HG03342 (cell line): ENCODE data around the gene ADD3.
"Not testable (repeated sequence)": the region's sequence is repeated elsewhere in the genome, so short reads cannot be mapped to it uniquely, and the experiment has no call there.

Source experiments
- ATAC-seq: cut with Tn5 transposase; IDR thresholded peaks from one replicate; pipeline ENCODE4 v1.9.1; 2021; ENCODE audit warnings: mild to moderate bottlenecking, moderate library complexity; ENCODE audit not compliant: unreplicated experiment

ADD3 gene

GRCh38 chr10:110101464-110102144 lies 93.8 kb downstream of the ADD3 start:
- no peak for ATAC-seq

- no peak for ATAC-seq
These were observed 96.2 kb downstream of the ADD3 start for GRCh38 chr10:110103921-110104461.

- no peak for ATAC-seq
These were observed 98.1 kb downstream of the ADD3 start for GRCh38 chr10:110105873-110106272.

- ATAC-seq = no peak
These were observed 99.6 kb downstream of the ADD3 start for GRCh38 chr10:110107430-110107829.

GRCh38 chr10:110107887-110108286 lies 100.1 kb downstream of the ADD3 start:
- ATAC-seq = no peak

- no peak for ATAC-seq
These were observed 101.7 kb downstream of the ADD3 start for GRCh38 chr10:110109511-110109910.

GRCh38 chr10:110110338-110110737 lies 102.6 kb downstream of the ADD3 start:
- ATAC-seq = no peak

GRCh38 chr10:110113670-110114337 lies 106.0 kb downstream of the ADD3 start:
- ATAC-seq = no peak

- not testable (repeated sequence) for ATAC-seq
These were observed 106.9 kb downstream of the ADD3 start for GRCh38 chr10:110114668-110115067.

- no peak for ATAC-seq
These were observed 108.2 kb downstream of the ADD3 start for GRCh38 chr10:110115784-110116520.

GRCh38 chr10:110118891-110119621 lies 111.3 kb downstream of the ADD3 start:
- ATAC-seq = no peak

GRCh38 chr10:110123594-110123993 lies 115.8 kb downstream of the ADD3 start:
- no peak for ATAC-seq

- ATAC-seq = no peak
These were observed 121.7 kb downstream of the ADD3 start for GRCh38 chr10:110129490-110129889.

GRCh38 chr10:110134917-110135316 lies 127.1 kb downstream of the ADD3 start:
- ATAC-seq = no peak

- ATAC-seq = not testable (repeated sequence)
These were observed 128.1 kb downstream of the ADD3 start for GRCh38 chr10:110135836-110136235.

GRCh38 chr10:110137142-110137545 lies 129.4 kb downstream of the ADD3 start:
- peak; percentile 53 for ATAC-seq

GRCh38 chr10:110138197-110138812 lies 130.5 kb downstream of the ADD3 start:
- ATAC-seq = peak; percentile 53

GRCh38 chr10:110141185-110141584 lies 133.4 kb downstream of the ADD3 start:
- ATAC-seq = no peak

- ATAC-seq = no peak
These were observed 134.3 kb downstream of the ADD3 start for GRCh38 chr10:110141871-110142635.

GRCh38 chr10:110142965-110143364 lies 135.2 kb downstream of the ADD3 start:
- ATAC-seq = no peak
